Keratinocyte (primary cell): ENCODE measurements around the gene IDS. TPM values are rescaled to one million over a fixed set of nuclear protein-coding genes. Genes with fewer than 3 reads are reported as not detected.

Source experiments
- DNase-seq: peaks from one replicate; pipeline ENCODE4 v3.0.0-alpha.2; 2011; ENCODE audit warnings: low read depth, missing footprints, low spot score
- FAIRE-seq: peaks from 2 replicates; lab custom pipeline; 2011; peaks lifted over from hg19 to GRCh38; lab: Jason Lieb, UNC
- H2AFZ ChIP-seq: 2 replicates; pipeline ENCODE4 v1.6.0; 2012; ENCODE audit warnings: low read length, control low read depth, inconsistent platforms; ENCODE audit not compliant: control insufficient read depth
- H3K27ac ChIP-seq: 2 replicates; pipeline ENCODE4 v1.5.1; 2011; ENCODE audit warnings: low read length; ENCODE audit not compliant: control insufficient read depth, insufficient read depth
- H3K27me3 ChIP-seq: 3 replicates; pipeline ENCODE4 v1.6.0; 2011; ENCODE audit warnings: low read length; ENCODE audit not compliant: control insufficient read depth, insufficient read depth; ENCODE audit errors: extremely low read depth
- H3K36me3 ChIP-seq, 2 experiments: 2 replicates in 1 of 2; 3 replicates in 1 of 2; pipeline ENCODE4 v1.5.1; 2011; ENCODE audit warnings: low read length in 2 of 2, mild to moderate bottlenecking in 1 of 2; ENCODE audit not compliant: control insufficient read depth in 2 of 2, insufficient read depth in 2 of 2; ENCODE audit errors: extremely low read depth in 1 of 2
- H3K4me1 ChIP-seq: 3 replicates; pipeline ENCODE4 v1.5.1; 2011; ENCODE audit warnings: low read length; ENCODE audit not compliant: control insufficient read depth, insufficient read depth; ENCODE audit errors: extremely low read depth
- H3K4me2 ChIP-seq: 3 replicates; pipeline ENCODE4 v1.6.0; 2011; ENCODE audit warnings: low read depth, low read length; ENCODE audit not compliant: control insufficient read depth, insufficient read depth; ENCODE audit errors: extremely low read depth
- H3K4me3 ChIP-seq, 3 experiments: fragments of 200-600 bp in 1 of 3; sonication (generic) in 1 of 3; 2 replicates in 2 of 3; 3 replicates in 1 of 3; pipeline ENCODE4 v1.5.1; 2011 to 2016; ENCODE audit warnings: low read length in 3 of 3, mild to moderate bottlenecking in 3 of 3, control low read depth in 2 of 3, inconsistent platforms in 1 of 3, low read depth in 1 of 3, mixed read lengths in 1 of 3, mixed run types in 1 of 3, moderate library complexity in 1 of 3; ENCODE audit not compliant: control insufficient read depth in 2 of 3, insufficient read depth in 2 of 3; ENCODE audit errors: extremely low read depth in 1 of 3
- H3K79me2 ChIP-seq: 2 replicates; pipeline ENCODE4 v1.6.0; 2012; ENCODE audit warnings: low read length; ENCODE audit not compliant: control insufficient read depth, insufficient read depth
- H3K9ac ChIP-seq: 3 replicates; pipeline ENCODE4 v1.6.0; 2011; ENCODE audit warnings: low read length; ENCODE audit not compliant: control insufficient read depth, insufficient read depth; ENCODE audit errors: extremely low read depth
- H3K9me1 ChIP-seq: 3 replicates; pipeline ENCODE4 v1.6.0; 2011; ENCODE audit warnings: low read length; ENCODE audit not compliant: control insufficient read depth, insufficient read depth; ENCODE audit errors: extremely low read depth
- H3K9me3 ChIP-seq: 2 replicates; pipeline ENCODE4 v1.5.1; 2012; ENCODE audit warnings: low read depth, low read length; ENCODE audit not compliant: control insufficient read depth
- H4K20me1 ChIP-seq: 3 replicates; pipeline ENCODE4 v1.6.0; 2011; ENCODE audit warnings: low read length; ENCODE audit not compliant: control insufficient read depth, insufficient read depth; ENCODE audit errors: extremely low read depth
- CTCF ChIP-seq, 3 experiments: IDR thresholded peaks in 1 of 3; conservative IDR thresholded peaks in 1 of 3; optimal IDR thresholded peaks in 1 of 3; 2 replicates in 2 of 3; 3 replicates in 1 of 3; pipeline versions ENCODE3 to v1.5.1; 2011; ENCODE audit warnings: low read length in 3 of 3, mild to moderate bottlenecking in 3 of 3, moderate library complexity in 2 of 3, control low read depth in 1 of 3, inconsistent platforms in 1 of 3; ENCODE audit not compliant: insufficient read depth in 2 of 3; ENCODE audit errors: extremely low read depth in 1 of 3
- EZH2 ChIP-seq: IDR thresholded peaks from one replicate; pipeline ENCODE4 v1.6.1; 2012; ENCODE audit warnings: inconsistent platforms, mild to moderate bottlenecking, low read length, moderate library complexity
- dilution Hi-C: fragments of 300-500 bp; cut with MboI; formaldehyde crosslinking; loops from one replicate; pipeline ENCODE4 v1.7.0; 2020; ENCODE audit warnings: low sequenced_read_pairs; ENCODE audit not compliant: extremely low pct_ligation_motif_present
- polyA plus RNA-seq, 5 experiments: library from polyadenylated mRNA; depleted of rRNA in 3 of 5; stranded (reverse) in 3 of 5; stranded (forward) in 1 of 5; unstranded in 1 of 5; fragments of >200 nt; gene quantifications; 1 replicate in 1 of 5; 2 replicates in 3 of 5; 3 replicates in 1 of 5; pipeline versions ENCODE4 v1.2.1 to v1.2.3, GENCODE V29; 2011 to 2012; ENCODE audit warnings: missing spikeins in 2 of 5, low read depth in 1 of 5, low replicate concordance in 1 of 5

The IDS gene
- polyA plus RNA-seq, 1 donor (not counting 4 experiments of a cell fraction or from before 2014, with no cell fraction given): 59.7 TPM

DNA sequence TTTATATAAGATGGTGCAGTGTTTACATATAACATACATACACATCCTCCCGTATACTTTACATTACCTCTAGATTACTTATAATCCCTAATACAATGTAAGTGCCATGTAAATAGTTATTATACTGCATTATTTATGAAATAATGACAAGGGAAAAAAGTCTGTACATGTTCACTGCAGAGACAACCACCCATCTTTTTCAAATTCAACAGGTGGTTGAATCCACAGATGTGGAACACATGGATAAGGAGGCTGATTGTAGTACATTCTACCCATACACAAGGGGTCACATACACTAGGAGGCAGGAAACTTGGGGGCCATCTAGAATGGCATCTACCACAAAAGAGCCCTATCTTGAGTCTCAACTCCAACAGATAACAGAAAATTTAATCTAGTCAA lies 3.4 kb upstream of the IDS start:
- FAIRE-seq: no peak
- dilution Hi-C loops: no loop called here
- no peak overlapping the region for H2AFZ ChIP-seq

GRCh38 chrX:149506349-149506748 lies 1.2 kb upstream of the IDS start:
- Histone ChIP-seq H3K4me1 (peaks cover 26% of the 10 kb centered on the region), H3K9me3 (no peaks in the 10 kb centered on the region), H3K9me1 (no peaks in the 10 kb centered on the region), H3K27me3 (no peaks in the 10 kb centered on the region), H2AFZ (no peak overlapping the region), H3K36me3 (peaks cover 5 to 7% of the 10 kb centered on the region in 2 experiments), H3K9ac (no peak overlapping the region), H3K79me2 (peaks cover 9% of the 10 kb centered on the region), H3K4me2 (peak overlapping the region; percentile 46), H3K27ac (peak overlapping the region; percentile 36), H4K20me1 (no peaks in the 10 kb centered on the region), H3K4me3 (no peak overlapping the region)
- FAIRE-seq: peak; percentile 66
- TF ChIP-seq CTCF (optimal IDR thresholded peaks at IDR 0.05 in 1 of 3, IDR thresholded peaks at IDR 0.05 in 1 of 3, conservative IDR thresholded peaks at IDR 0.05 in 1 of 3; ENCODE audit: extremely low read depth in 1 of 3, insufficient read depth in 2 of 3, low read length in 3 of 3): no peak
- TF ChIP-seq EZH2: no peak
- DNase-seq: no peak
- dilution Hi-C loops: no loop called here

More for the DNA sequence above, 3.4 kb upstream of the IDS start:
- no peak overlapping the region for H3K27ac ChIP-seq
- no peaks in the 10 kb centered on the region for H4K20me1 ChIP-seq
- H3K79me2 ChIP-seq: peaks cover 8% of the 10 kb centered on the region
- TF ChIP-seq EZH2 (no peak), CTCF (optimal IDR thresholded peaks at IDR 0.05 in 1 of 3, IDR thresholded peaks at IDR 0.05 in 1 of 3, conservative IDR thresholded peaks at IDR 0.05 in 1 of 3; ENCODE audit: extremely low read depth in 1 of 3, insufficient read depth in 2 of 3, low read length in 3 of 3) (no peak)
- H3K27me3 ChIP-seq: no peaks in the 10 kb centered on the region
- H3K36me3 ChIP-seq: no peaks in the 10 kb centered on the region
- H3K9me3 ChIP-seq: no peaks in the 10 kb centered on the region
- DNase-seq: no peak
- no peaks in the 10 kb centered on the region for H3K9me1 ChIP-seq
- peaks cover 38% of the 10 kb centered on the region for H3K4me1 ChIP-seq
- no peak overlapping the region for H3K4me3 ChIP-seq
- H3K9ac ChIP-seq: no peak overlapping the region
- no peak overlapping the region for H3K4me2 ChIP-seq
